ENCODE measurements around the gene ZNF441. TPM values are rescaled to one million over a fixed set of nuclear protein-coding genes. Genes with fewer than 3 reads are reported as not detected.

The ZNF441 gene
- total RNA-seq, 1 donor from 2014 or later: 5.8 TPM

DNA sequence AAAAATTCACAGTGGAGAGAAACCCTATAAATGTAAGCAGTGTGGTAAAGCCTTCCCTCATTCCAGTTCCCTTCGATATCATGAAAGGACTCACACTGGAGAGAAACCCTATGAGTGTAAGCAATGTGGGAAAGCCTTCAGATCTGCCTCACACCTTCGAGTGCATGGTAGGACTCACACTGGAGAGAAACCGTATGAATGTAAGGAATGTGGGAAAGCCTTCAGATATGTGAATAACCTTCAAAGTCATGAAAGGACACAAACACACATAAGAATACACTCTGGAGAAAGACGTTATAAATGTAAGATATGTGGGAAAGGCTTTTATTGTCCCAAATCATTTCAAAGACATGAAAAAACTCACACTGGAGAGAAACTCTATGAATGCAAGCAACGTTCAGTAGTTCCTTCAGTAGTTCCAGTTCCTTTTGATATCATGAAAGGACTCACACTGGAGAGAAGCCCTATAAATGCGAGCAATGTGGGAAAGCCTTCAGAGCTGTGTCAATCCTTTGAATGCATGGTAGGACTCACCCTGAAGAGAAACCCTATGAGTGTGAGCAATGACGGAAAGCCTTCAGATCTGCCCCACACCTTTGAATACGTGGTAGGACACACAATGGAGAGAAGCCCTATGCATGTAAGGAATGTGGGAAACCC lies 65.6 kb downstream of the ZNF441 start:
- DNase-seq (ENCODE audit: low spot score): no peak
- intact Hi-C loops (cut with DNase I): no loop called here

- no peak for DNase-seq (ENCODE audit: low spot score)
- intact Hi-C loops (cut with DNase I): no loop called here
Measured at GRCh38 chr19:11833541-11833940, 66.7 kb downstream of the ZNF441 start.

Other genes with a start within 250 kb of the ZNF441 start
- 92.9 TPM for gene ECSIT, start 237.9 kb upstream of the ZNF441 start, total RNA-seq
- 236 TPM for gene CNN1, start 228.1 kb upstream of the ZNF441 start, total RNA-seq
- 32.1 TPM for gene ELOF1, start 207.8 kb upstream of the ZNF441 start, total RNA-seq
- 1.5 TPM for gene ACP5, start 189.4 kb upstream of the ZNF441 start, total RNA-seq
- gene ZNF627, start 169.5 kb upstream of the ZNF441 start, total RNA-seq: 6.4 TPM
- gene ZNF823, start 28.1 kb upstream of the ZNF441 start, total RNA-seq: 2.3 TPM
- 1.8 TPM for gene ZNF491, start 31.5 kb downstream of the ZNF441 start, total RNA-seq
- gene ZNF440, start 47.3 kb downstream of the ZNF441 start, total RNA-seq: 5.4 TPM
- gene ZNF439, start 81.7 kb downstream of the ZNF441 start, total RNA-seq: 5.0 TPM
- gene ZNF69, start 120.8 kb downstream of the ZNF441 start, total RNA-seq: 2.7 TPM
- gene ZNF700, start 158.1 kb downstream of the ZNF441 start, total RNA-seq: 5.1 TPM
- gene ZNF763, start 198.0 kb downstream of the ZNF441 start, total RNA-seq: 3.1 TPM